Measurements from ENCODE around the gene SLC16A7. TPM values are rescaled to one million over a fixed set of nuclear protein-coding genes. Genes with fewer than 3 reads are reported as not detected.

The SLC16A7 gene
- total and polyA plus RNA-seq, 9 of the 15 experiments (the other 6 are each of a cell fraction or from before 2014, with no cell fraction given): 0.18 TPM; not detected in 8

DNA sequence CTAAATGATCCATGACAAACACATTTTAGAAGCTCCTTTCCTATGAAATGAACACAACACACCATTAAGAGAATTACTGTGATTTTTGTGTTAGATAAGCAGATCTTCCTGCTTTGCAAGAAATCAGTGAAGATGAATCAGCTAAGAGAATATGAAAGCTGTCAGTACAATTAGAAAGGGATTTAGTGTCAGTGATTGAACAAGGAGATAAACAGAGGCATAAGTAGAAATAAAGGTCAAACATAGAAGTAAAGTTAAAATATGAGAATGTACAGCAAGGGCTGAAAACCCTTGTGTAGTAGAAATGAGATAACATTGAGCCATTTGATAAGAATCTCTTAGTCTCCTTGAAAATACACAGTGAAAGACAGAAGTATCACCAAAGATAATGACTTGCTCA, 21.4 kb upstream of the SLC16A7 start:
- ChIA-PET CTCF (ENCODE audit: low intra/inter-chr PET ratio) (no interaction called here), POLR2A (no interaction called here)
- no peaks in the 10 kb centered on the region for H3K4me1 ChIP-seq (replicated peaks in 1 of 2; ENCODE audit: control insufficient read depth in 2 of 2, insufficient read depth in 2 of 2, low read length in 2 of 2)
- no peak overlapping the region for H3K4me3 ChIP-seq
- no peak overlapping the region for H3K27ac ChIP-seq (ENCODE audit: extremely low read depth, low read depth, low read length)
- H4K20me1 ChIP-seq (replicated peaks; ENCODE audit: control insufficient read depth, insufficient read depth, low read length): no peaks in the 10 kb centered on the region
- no peaks in the 10 kb centered on the region for H3K27me3 ChIP-seq (ENCODE audit: control insufficient read depth in 2 of 2, insufficient read depth in 2 of 2, low read length in 2 of 2)
- no peak for ATAC-seq
- H3K79me2 ChIP-seq (ENCODE audit: control insufficient read depth, insufficient read depth, low read length): no peaks in the 10 kb centered on the region
- H3K9me1 ChIP-seq (ENCODE audit: control insufficient read depth, insufficient read depth, low read length): no peaks in the 10 kb centered on the region
- no peak for FAIRE-seq
- in situ Hi-C loops (cut with MboI): no loop called here
- intact Hi-C loops (cut with micrococcal nuclease): no loop called here
- no peaks in the 10 kb centered on the region; the same call in 1 of the 2 replicates for H3K9me3 ChIP-seq (replicated peaks; ENCODE audit: control insufficient read depth, insufficient read depth, low read depth, low read length)
- no peaks in the 10 kb centered on the region for H3K36me3 ChIP-seq (ENCODE audit: control insufficient read depth, insufficient read depth, low read length)
- no peak overlapping the region for H2AFZ ChIP-seq (ENCODE audit: low read depth, low read length)
- no peak for DNase-seq (ENCODE audit: extremely low read depth in 1 of 4, low spot score in 3 of 4)
- no TSS peak for BruUV-seq (replicated peaks)
- no peak overlapping the region for H3K9ac ChIP-seq (ENCODE audit: insufficient read depth in 1 of 2, low read depth in 2 of 2, low read length in 2 of 2)
- no peak overlapping the region for H3K4me2 ChIP-seq (ENCODE audit: insufficient read depth, low read length)
- TF ChIP-seq NR3C1 (CRISPR knock-in tag; IDR thresholded peaks at IDR 0.05) (no peak), ZNF41 (CRISPR knock-in tag; conservative IDR thresholded peaks at IDR 0.05) (no peak), DNMT1 (IDR thresholded peaks at IDR 0.05) (no peak), KLF16 (IDR thresholded peaks at IDR 0.05) (no peak), MEIS2 (IDR thresholded peaks at IDR 0.05; ENCODE audit: partially characterized antibody) (no peak), HDGF (IDR thresholded peaks at IDR 0.05) (no peak), SIRT6 (IDR thresholded peaks at IDR 0.05; ENCODE audit: low read depth, low read length) (no peak)
- TF ChIP-seq, protein P1, sequence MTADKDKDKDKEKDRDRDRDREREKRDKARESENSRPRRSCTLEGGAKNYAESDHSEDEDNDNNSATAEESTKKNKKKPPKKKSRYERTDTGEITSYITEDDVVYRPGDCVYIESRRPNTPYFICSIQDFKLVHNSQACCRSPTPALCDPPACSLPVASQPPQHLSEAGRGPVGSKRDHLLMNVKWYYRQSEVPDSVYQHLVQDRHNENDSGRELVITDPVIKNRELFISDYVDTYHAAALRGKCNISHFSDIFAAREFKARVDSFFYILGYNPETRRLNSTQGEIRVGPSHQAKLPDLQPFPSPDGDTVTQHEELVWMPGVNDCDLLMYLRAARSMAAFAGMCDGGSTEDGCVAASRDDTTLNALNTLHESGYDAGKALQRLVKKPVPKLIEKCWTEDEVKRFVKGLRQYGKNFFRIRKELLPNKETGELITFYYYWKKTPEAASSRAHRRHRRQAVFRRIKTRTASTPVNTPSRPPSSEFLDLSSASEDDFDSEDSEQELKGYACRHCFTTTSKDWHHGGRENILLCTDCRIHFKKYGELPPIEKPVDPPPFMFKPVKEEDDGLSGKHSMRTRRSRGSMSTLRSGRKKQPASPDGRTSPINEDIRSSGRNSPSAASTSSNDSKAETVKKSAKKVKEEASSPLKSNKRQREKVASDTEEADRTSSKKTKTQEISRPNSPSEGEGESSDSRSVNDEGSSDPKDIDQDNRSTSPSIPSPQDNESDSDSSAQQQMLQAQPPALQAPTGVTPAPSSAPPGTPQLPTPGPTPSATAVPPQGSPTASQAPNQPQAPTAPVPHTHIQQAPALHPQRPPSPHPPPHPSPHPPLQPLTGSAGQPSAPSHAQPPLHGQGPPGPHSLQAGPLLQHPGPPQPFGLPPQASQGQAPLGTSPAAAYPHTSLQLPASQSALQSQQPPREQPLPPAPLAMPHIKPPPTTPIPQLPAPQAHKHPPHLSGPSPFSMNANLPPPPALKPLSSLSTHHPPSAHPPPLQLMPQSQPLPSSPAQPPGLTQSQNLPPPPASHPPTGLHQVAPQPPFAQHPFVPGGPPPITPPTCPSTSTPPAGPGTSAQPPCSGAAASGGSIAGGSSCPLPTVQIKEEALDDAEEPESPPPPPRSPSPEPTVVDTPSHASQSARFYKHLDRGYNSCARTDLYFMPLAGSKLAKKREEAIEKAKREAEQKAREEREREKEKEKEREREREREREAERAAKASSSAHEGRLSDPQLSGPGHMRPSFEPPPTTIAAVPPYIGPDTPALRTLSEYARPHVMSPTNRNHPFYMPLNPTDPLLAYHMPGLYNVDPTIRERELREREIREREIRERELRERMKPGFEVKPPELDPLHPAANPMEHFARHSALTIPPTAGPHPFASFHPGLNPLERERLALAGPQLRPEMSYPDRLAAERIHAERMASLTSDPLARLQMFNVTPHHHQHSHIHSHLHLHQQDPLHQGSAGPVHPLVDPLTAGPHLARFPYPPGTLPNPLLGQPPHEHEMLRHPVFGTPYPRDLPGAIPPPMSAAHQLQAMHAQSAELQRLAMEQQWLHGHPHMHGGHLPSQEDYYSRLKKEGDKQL (CRISPR knock-in tag; IDR thresholded peaks at IDR 0.05; ENCODE audit: borderline replicate concordance): no peak
